ENCODE measurements around the gene SLC31A1. TPM values are rescaled to one million over a fixed set of nuclear protein-coding genes. Genes with fewer than 3 reads are reported as not detected.

SLC31A1 gene
- total and polyA plus RNA-seq, 2 of the 13 experiments (the other 11 are each of a cell fraction or from before 2014, with no cell fraction given): 62.9 to 70.0 TPM

- TF ChIP-seq, protein P1, sequence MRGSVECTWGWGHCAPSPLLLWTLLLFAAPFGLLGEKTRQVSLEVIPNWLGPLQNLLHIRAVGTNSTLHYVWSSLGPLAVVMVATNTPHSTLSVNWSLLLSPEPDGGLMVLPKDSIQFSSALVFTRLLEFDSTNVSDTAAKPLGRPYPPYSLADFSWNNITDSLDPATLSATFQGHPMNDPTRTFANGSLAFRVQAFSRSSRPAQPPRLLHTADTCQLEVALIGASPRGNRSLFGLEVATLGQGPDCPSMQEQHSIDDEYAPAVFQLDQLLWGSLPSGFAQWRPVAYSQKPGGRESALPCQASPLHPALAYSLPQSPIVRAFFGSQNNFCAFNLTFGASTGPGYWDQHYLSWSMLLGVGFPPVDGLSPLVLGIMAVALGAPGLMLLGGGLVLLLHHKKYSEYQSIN (CRISPR knock-in tag; IDR thresholded peaks at IDR 0.05; ENCODE audit: borderline replicate concordance): no peak
- TF ChIP-seq REXO4 (CRISPR knock-in tag; IDR thresholded peaks at IDR 0.05; ENCODE audit: borderline replicate concordance) (no peak), ZNF549 (CRISPR knock-in tag; IDR thresholded peaks at IDR 0.05) (no peak), ZNF503 (CRISPR knock-in tag; IDR thresholded peaks at IDR 0.05) (no peak; the same call in 1 of the 2 replicates), SRY (CRISPR knock-in tag; IDR thresholded peaks at IDR 0.05) (peak; percentile 77; the same call in 1 of the 2 replicates), PCBP1 (IDR thresholded peaks at IDR 0.05; ENCODE audit: borderline replicate concordance, low read depth, low read length) (no peak), FIP1L1 (IDR thresholded peaks at IDR 0.05; ENCODE audit: borderline replicate concordance, insufficient read depth, low read depth, low read length) (no peak), FOXK2 (IDR thresholded peaks at IDR 0.05) (no peak), SMAD1 (CRISPR knock-in tag; IDR thresholded peaks at IDR 0.05; ENCODE audit: borderline replicate concordance, low read depth) (peak; percentile 82; the same call in 1 of the 2 replicates), MAFF (IDR thresholded peaks at IDR 0.05; ENCODE audit: low read depth, low read length) (no peak), CC2D1A (CRISPR knock-in tag; IDR thresholded peaks at IDR 0.05) (no peak), ZBTB34 (CRISPR knock-in tag; IDR thresholded peaks at IDR 0.05) (peak; percentile 72; the same call in 1 of the 2 replicates), MTA3 (CRISPR knock-in tag; IDR thresholded peaks at IDR 0.05) (no peak), ZNF431 (CRISPR knock-in tag; IDR thresholded peaks at IDR 0.05; ENCODE audit: borderline replicate concordance, low read depth) (no peak)
- TF ChIP-seq, protein P2, sequence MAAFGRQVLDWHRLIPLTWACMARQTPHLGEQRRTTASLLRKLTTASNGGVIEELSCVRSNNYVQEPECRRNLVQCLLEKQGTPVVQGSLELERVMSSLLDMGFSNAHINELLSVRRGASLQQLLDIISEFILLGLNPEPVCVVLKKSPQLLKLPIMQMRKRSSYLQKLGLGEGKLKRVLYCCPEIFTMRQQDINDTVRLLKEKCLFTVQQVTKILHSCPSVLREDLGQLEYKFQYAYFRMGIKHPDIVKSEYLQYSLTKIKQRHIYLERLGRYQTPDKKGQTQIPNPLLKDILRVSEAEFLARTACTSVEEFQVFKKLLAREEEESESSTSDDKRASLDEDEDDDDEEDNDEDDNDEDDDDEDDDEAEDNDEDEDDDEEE (CRISPR knock-in tag; IDR thresholded peaks at IDR 0.05): peak; percentile 66; the same call in 1 of the 2 replicates
- TF ChIP-seq, protein P3, sequence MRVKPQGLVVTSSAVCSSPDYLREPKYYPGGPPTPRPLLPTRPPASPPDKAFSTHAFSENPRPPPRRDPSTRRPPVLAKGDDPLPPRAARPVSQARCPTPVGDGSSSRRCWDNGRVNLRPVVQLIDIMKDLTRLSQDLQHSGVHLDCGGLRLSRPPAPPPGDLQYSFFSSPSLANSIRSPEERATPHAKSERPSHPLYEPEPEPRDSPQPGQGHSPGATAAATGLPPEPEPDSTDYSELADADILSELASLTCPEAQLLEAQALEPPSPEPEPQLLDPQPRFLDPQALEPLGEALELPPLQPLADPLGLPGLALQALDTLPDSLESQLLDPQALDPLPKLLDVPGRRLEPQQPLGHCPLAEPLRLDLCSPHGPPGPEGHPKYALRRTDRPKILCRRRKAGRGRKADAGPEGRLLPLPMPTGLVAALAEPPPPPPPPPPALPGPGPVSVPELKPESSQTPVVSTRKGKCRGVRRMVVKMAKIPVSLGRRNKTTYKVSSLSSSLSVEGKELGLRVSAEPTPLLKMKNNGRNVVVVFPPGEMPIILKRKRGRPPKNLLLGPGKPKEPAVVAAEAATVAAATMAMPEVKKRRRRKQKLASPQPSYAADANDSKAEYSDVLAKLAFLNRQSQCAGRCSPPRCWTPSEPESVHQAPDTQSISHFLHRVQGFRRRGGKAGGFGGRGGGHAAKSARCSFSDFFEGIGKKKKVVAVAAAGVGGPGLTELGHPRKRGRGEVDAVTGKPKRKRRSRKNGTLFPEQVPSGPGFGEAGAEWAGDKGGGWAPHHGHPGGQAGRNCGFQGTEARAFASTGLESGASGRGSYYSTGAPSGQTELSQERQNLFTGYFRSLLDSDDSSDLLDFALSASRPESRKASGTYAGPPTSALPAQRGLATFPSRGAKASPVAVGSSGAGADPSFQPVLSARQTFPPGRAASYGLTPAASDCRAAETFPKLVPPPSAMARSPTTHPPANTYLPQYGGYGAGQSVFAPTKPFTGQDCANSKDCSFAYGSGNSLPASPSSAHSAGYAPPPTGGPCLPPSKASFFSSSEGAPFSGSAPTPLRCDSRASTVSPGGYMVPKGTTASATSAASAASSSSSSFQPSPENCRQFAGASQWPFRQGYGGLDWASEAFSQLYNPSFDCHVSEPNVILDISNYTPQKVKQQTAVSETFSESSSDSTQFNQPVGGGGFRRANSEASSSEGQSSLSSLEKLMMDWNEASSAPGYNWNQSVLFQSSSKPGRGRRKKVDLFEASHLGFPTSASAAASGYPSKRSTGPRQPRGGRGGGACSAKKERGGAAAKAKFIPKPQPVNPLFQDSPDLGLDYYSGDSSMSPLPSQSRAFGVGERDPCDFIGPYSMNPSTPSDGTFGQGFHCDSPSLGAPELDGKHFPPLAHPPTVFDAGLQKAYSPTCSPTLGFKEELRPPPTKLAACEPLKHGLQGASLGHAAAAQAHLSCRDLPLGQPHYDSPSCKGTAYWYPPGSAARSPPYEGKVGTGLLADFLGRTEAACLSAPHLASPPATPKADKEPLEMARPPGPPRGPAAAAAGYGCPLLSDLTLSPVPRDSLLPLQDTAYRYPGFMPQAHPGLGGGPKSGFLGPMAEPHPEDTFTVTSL (CRISPR knock-in tag; IDR thresholded peaks at IDR 0.05; ENCODE audit: borderline replicate concordance): no peak; the same call in 1 of the 2 replicates
These were observed 54.1 kb downstream of the SLC31A1 start, which contains the start of the genes CDC26 and PRPF4 (continued) for GRCh38 chr9:113275157-113276131.

All from HepG2 (cell line).